Endothelial cell of umbilical vein (primary cell): ENCODE data around the gene SLC7A10.

Experiments
- MYC ChIP-seq: IDR thresholded peaks from one replicate; pipeline ENCODE4 v1.6.1; 2011; ENCODE audit warnings: mild to moderate bottlenecking, low read depth, low read length
- POLR2A ChIP-seq: IDR thresholded peaks from 2 replicates; pipeline ENCODE4 v1.6.1; 2012; ENCODE audit warnings: low read depth, mild to moderate bottlenecking, control low read depth, low read length
- POLR2AphosphoS5 ChIP-seq: IDR thresholded peaks from 2 replicates; pipeline ENCODE4 v1.6.1; 2012; ENCODE audit warnings: low read depth, mild to moderate bottlenecking, control low read depth, low read length, moderate library complexity; ENCODE audit not compliant: insufficient read depth
- TF ChIP-seq, protein P1 (sequence below), 2 donors: IDR thresholded peaks; 1 replicate in 1 of 2; 2 replicates in 1 of 2; pipeline ENCODE4 v1.5.1; 2011; ENCODE audit warnings: low read length in 2 of 2, mild to moderate bottlenecking in 2 of 2, moderate library complexity in 2 of 2, control low read depth in 1 of 2, inconsistent platforms in 1 of 2, low read depth in 1 of 2; ENCODE audit not compliant: insufficient read depth in 1 of 2; ENCODE audit errors: extremely low read depth in 1 of 2
- TF ChIP-seq, protein P2 (sequence below): IDR thresholded peaks from 2 replicates; pipeline ENCODE4 v1.6.1; 2011; ENCODE audit not compliant: insufficient read depth, insufficient read length

DNA sequence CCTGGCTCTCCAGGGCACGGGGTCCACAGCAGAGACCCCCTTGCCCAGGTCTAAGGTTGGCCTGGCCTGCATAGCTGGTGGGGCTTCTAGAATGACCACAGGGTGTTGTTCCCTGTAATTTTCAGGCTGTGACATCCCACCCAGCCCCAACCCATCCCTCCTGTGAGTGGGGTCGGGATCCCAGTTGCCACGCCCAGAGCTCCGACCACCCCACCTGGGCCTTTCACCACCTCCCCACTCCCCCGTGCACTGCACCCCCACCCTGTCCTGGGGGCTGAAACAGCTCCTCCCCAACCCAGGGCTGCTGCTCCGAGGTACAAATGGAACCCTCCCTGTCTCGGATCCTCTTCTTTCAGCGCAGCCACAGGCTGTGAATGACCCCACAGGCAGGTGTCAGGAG is 8.4 kb upstream of the SLC7A10 start:
- TF ChIP-seq, protein P1, sequence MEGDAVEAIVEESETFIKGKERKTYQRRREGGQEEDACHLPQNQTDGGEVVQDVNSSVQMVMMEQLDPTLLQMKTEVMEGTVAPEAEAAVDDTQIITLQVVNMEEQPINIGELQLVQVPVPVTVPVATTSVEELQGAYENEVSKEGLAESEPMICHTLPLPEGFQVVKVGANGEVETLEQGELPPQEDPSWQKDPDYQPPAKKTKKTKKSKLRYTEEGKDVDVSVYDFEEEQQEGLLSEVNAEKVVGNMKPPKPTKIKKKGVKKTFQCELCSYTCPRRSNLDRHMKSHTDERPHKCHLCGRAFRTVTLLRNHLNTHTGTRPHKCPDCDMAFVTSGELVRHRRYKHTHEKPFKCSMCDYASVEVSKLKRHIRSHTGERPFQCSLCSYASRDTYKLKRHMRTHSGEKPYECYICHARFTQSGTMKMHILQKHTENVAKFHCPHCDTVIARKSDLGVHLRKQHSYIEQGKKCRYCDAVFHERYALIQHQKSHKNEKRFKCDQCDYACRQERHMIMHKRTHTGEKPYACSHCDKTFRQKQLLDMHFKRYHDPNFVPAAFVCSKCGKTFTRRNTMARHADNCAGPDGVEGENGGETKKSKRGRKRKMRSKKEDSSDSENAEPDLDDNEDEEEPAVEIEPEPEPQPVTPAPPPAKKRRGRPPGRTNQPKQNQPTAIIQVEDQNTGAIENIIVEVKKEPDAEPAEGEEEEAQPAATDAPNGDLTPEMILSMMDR (IDR thresholded peaks at IDR 0.05; ENCODE audit: extremely low read depth in 1 of 2, insufficient read depth in 1 of 2, low read depth in 1 of 2, low read length in 2 of 2) = no peak
- TF ChIP-seq POLR2AphosphoS5 (no peak), MYC (no peak), POLR2A (no peak)
- TF ChIP-seq, protein P2, sequence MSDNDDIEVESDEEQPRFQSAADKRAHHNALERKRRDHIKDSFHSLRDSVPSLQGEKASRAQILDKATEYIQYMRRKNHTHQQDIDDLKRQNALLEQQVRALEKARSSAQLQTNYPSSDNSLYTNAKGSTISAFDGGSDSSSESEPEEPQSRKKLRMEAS = no peak
